Posterior vena cava (tissue), 2 donors: ENCODE data around the gene CELA2B. TPM values are rescaled to one million over a fixed set of nuclear protein-coding genes. Genes with fewer than 3 reads are reported as not detected.
"Not testable (repeated sequence)": the region's sequence is repeated elsewhere in the genome, so short reads cannot be mapped to it uniquely, and the experiment has no call there.

Experiments
- DNase-seq: peaks from one replicate; pipeline ENCODE4 v3.0.0-alpha.2; 2020; ENCODE audit warnings: low spot score
- intact Hi-C, 2 donors: fragments of 100-400 bp; cut with DNase I; formaldehyde crosslinking; loops; one replicate each; pipeline versions ENCODE4 v1.14.1 to v1.14.2; 2022 to 2023
- total RNA-seq, 2 donors: library from RNA; stranded (reverse); fragmentation: NEBNext Ultra II Directional; extraction: Animal tissue kit (Norgen Biotek cat#: 25700); gene quantifications; one replicate each; pipeline ENCODE4 v1.2.1, GENCODE V29; 2021
- donor health status: DM: yes; HTN: yes; CAD: no.
- donor health status: DM: yes; HTN: yes; CAD: no.

The CELA2B gene
- total RNA-seq, 2 donors from 2014 or later: 0.33 TPM; not detected in 1

GRCh38 chr1:15515022-15515663, 39.2 kb downstream of the CELA2B start:
- no peak for DNase-seq
- intact Hi-C loops: no loop called here

- intact Hi-C loops: no loop called here
- DNase-seq: no peak
Observed at GRCh38 chr1:15519625-15520024, 43.7 kb downstream of the CELA2B start.

GRCh38 chr1:15521206-15521906, 45.5 kb downstream of the CELA2B start:
- DNase-seq, intact Hi-C loops: not testable (repeated sequence)

GRCh38 chr1:15522551-15522950, 46.6 kb downstream of the CELA2B start:
- no peak for DNase-seq
- intact Hi-C loops: no loop called here

- intact Hi-C loops: no loop called here
Observed at GRCh38 chr1:15523104-15524020, 47.5 kb downstream of the CELA2B start.

GRCh38 chr1:15524021-15524282, 48.0 kb downstream of the CELA2B start, which contains the start of gene CASP9:
CASP9 (minus strand) TSS chr1:15524215; CDS start chr1:15524200, 15 bp downstream.
- intact Hi-C loops: no loop called here

More at GRCh38 chr1:15523104-15524020, 47.5 kb downstream of the CELA2B start:
- no peak for DNase-seq

GRCh38 chr1:15524283-15525049, 48.6 kb downstream of the CELA2B start:
- intact Hi-C loops: no loop called here

More at GRCh38 chr1:15524021-15524282, 48.0 kb downstream of the CELA2B start, which contains the start of gene CASP9:
- DNase-seq: no peak

GRCh38 chr1:15525050-15526020, 49.4 kb downstream of the CELA2B start:
- DNase-seq: peak; percentile 100

More at GRCh38 chr1:15524283-15525049, 48.6 kb downstream of the CELA2B start:
- DNase-seq: peak; percentile 100

GRCh38 chr1:15526021-15526489, 50.2 kb downstream of the CELA2B start:
- DNase-seq: no peak
- intact Hi-C loops: no loop called here

More at GRCh38 chr1:15525050-15526020, 49.4 kb downstream of the CELA2B start:
- intact Hi-C loops: no loop called here

GRCh38 chr1:15526490-15527339, 50.8 kb downstream of the CELA2B start, which contains the start of gene DNAJC16:
DNAJC16 (plus strand) TSS chr1:15526848; CDS start chr1:15529106, 2,258 bp downstream.
- peak; percentile 99 for DNase-seq
- intact Hi-C loops: no loop called here

- no peak for DNase-seq
- intact Hi-C loops: no loop called here
Observed at GRCh38 chr1:15531003-15531402, 55.1 kb downstream of the CELA2B start.

- intact Hi-C loops: no loop called here
- no peak for DNase-seq
Observed at GRCh38 chr1:15531682-15532081, 55.8 kb downstream of the CELA2B start.

GRCh38 chr1:15538771-15539170, 62.9 kb downstream of the CELA2B start:
- intact Hi-C loops: no loop called here
- no peak for DNase-seq

- intact Hi-C loops: no loop called here
- no peak for DNase-seq
Observed at GRCh38 chr1:15540186-15540585, 64.3 kb downstream of the CELA2B start.
